ENCODE data around the gene GLRX3. TPM values are rescaled to one million over a fixed set of nuclear protein-coding genes. Genes with fewer than 3 reads are reported as not detected.

GLRX3 gene
- total and polyA plus RNA-seq, 7 donors: 40.5 to 93.1 (median 53.5) TPM

DNA sequence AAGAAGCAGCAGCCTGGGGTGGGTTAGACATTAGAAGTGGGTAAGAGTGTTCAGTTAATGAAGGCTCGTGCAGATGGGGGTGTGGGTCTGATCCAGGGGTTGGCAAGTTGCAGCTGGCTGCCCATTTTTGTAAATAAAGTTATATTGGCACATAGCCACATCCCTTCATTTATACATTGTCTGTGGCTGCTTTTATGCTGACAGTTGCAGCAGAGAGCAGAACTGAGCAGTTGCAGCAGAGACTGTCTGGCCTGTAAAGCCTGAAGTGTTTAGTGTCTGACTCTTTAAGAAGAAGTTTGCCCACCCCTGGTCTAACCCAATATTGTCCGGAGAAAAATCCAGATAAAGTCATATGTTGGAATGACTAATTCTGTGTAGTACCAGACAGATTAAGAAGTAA, 38.1 kb downstream of the GLRX3 start:
- Histone ChIP-seq H3K27ac (no peak overlapping the region), H3K36me3 (peaks cover 0 to 50% (median 5%) of the 10 kb centered on the region in 4 donors), H3K4me3 (no peak overlapping the region), H3K9me3 (no peaks in the 10 kb centered on the region), H3K27me3 (no peaks in the 10 kb centered on the region), H3K4me1 (peaks cover 0 to 22% (median 9%) of the 10 kb centered on the region in 4 donors)
- no peak for TF ChIP-seq CTCF (IDR thresholded peaks at IDR 0.05)
- TF ChIP-seq POLR2AphosphoS5 (IDR thresholded peaks at IDR 0.05): no peak
- 67 to 78% methylated on average over 2 of the region's 2 CpGs for WGBS, 2 donors
- intact Hi-C loops (cut with DNase I): no loop called here
- DNase-seq: no peak

- WGBS, 2 donors: 90 to 91% methylated on average over 4 of the region's 4 CpGs
- intact Hi-C loops (cut with DNase I): no loop called here
- Histone ChIP-seq H3K9me3 (no peaks in the 10 kb centered on the region), H3K27me3 (no peaks in the 10 kb centered on the region), H3K36me3 (peaks cover 0 to 49% (median 7%) of the 10 kb centered on the region in 4 donors), H3K4me3 (no peak overlapping the region), H3K27ac (no peak overlapping the region), H3K4me1 (peaks cover 0 to 22% (median 9%) of the 10 kb centered on the region in 4 donors)
- TF ChIP-seq EP300 (IDR thresholded peaks at IDR 0.05) (no peak), CTCF (IDR thresholded peaks at IDR 0.05) (no peak), POLR2AphosphoS5 (IDR thresholded peaks at IDR 0.05) (no peak), POLR2A (IDR thresholded peaks at IDR 0.05) (no peak)
- no peak for DNase-seq
Observed at GRCh38 chr10:130175074-130175473, 38.9 kb downstream of the GLRX3 start.

DNA sequence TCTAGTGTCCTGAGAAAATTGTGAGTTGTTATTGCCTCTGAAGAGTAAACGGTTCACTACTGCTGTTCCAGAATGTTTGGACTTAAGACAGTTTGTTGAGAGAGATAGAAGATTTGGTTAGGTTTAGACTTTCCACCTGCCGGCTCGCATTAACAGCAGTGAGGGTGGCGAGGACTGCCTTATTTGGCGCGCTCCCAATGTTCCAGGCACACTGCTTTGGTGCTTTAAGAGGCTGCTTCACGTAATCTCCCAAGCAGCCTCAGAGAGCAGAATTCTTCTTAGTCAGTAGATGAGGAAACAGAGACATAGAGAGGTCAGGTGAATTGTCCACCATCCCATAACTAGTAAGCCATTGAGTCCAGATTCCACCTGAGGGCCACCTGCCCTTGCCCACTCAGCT, 41.1 kb downstream of the GLRX3 start:
- intact Hi-C loops (cut with DNase I): no loop called here
- Histone ChIP-seq H3K27ac (peak overlapping the region in 2 of 4 donors; percentile 11 to 50), H3K4me1 (peaks cover 0 to 22% (median 9%) of the 10 kb centered on the region in 4 donors), H3K27me3 (no peaks in the 10 kb centered on the region), H3K36me3 (peaks cover 0 to 53% (median 17%) of the 10 kb centered on the region in 4 donors), H3K4me3 (no peak overlapping the region), H3K9me3 (no peaks in the 10 kb centered on the region)
- DNase-seq: no peak
- 86 to 89% methylated on average over 7 of the region's 7 CpGs for WGBS, 2 donors
- TF ChIP-seq POLR2AphosphoS5 (IDR thresholded peaks at IDR 0.05) (no peak), CTCF (IDR thresholded peaks at IDR 0.05) (no peak), POLR2A (IDR thresholded peaks at IDR 0.05) (no peak), EP300 (IDR thresholded peaks at IDR 0.05) (no peak)

DNA sequence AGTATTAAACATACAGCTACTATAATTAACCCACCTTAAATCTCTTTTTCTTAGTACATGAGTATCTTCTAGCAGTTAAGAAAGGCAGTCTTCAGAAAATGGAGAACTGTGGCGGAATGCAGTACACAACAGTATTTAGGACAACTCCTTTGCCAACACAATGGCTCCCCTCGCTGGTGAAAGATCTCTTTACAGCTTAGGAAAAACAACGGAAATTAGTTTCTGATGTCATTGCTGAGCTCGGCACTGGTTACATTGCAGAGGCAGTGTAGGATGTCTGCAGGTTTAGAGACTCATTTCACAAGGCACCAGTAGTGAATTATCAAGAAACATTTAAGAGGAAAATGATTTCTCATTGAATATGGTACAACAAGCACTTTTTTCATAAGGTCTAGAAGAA, 43.4 kb downstream of the GLRX3 start:
- no peak for DNase-seq
- Histone ChIP-seq H3K4me3 (no peak overlapping the region), H3K36me3 (peaks cover 15 to 63% (median 24%) of the 10 kb centered on the region in 4 donors), H3K4me1 (peaks cover 0 to 16% (median 4%) of the 10 kb centered on the region in 4 donors), H3K9me3 (no peaks in the 10 kb centered on the region), H3K27me3 (no peaks in the 10 kb centered on the region), H3K27ac (no peak overlapping the region)
- 63 to 77% methylated on average over 4 of the region's 4 CpGs for WGBS, 2 donors
- TF ChIP-seq EP300 (IDR thresholded peaks at IDR 0.05): no peak
- TF ChIP-seq POLR2AphosphoS5 (IDR thresholded peaks at IDR 0.05): no peak
- TF ChIP-seq POLR2A (IDR thresholded peaks at IDR 0.05): no peak
- TF ChIP-seq CTCF (IDR thresholded peaks at IDR 0.05): no peak
- intact Hi-C loops (cut with DNase I): no loop called here

GRCh38 chr10:130180416-130180815, 44.2 kb downstream of the GLRX3 start:
- DNase-seq: no peak
- Histone ChIP-seq H3K27ac (no peak overlapping the region), H3K36me3 (peaks cover 19 to 65% (median 30%) of the 10 kb centered on the region in 4 donors), H3K4me3 (no peak overlapping the region), H3K27me3 (no peaks in the 10 kb centered on the region), H3K9me3 (no peaks in the 10 kb centered on the region), H3K4me1 (peaks cover 0 to 16% (median 4%) of the 10 kb centered on the region in 4 donors)
- intact Hi-C loops (cut with DNase I): no loop called here
- WGBS, 2 donors: 81 to 84% methylated on average over 1 of the region's 1 CpG
- TF ChIP-seq EP300 (IDR thresholded peaks at IDR 0.05) (no peak), CTCF (IDR thresholded peaks at IDR 0.05) (no peak), POLR2AphosphoS5 (IDR thresholded peaks at IDR 0.05) (no peak), POLR2A (IDR thresholded peaks at IDR 0.05) (no peak)

Data from sigmoid colon (tissue), 7 donors.